Activated CD4-positive, alpha-beta T cell treated with anti-CD3 and anti-CD28 coated beads, Interleukin-2, Interleukin-4, amounts not matched to agents 100 ng/mL and 50 ng/mL, durations not matched to agents 16 hours and 8 hours (primary cell): ENCODE data around the gene SOX4.

ENCODE experiments used
- DNase-seq: peaks from one replicate; pipeline ENCODE4 v3.0.0-alpha.2; 2020; ENCODE audit warnings: low spot score

SOX4 gene

GRCh38 chr6:21613809-21614208, 20.3 kb downstream of the SOX4 start:
- DNase-seq = no peak

GRCh38 chr6:21614226-21614625, 20.7 kb downstream of the SOX4 start:
- DNase-seq = no peak

- DNase-seq = no peak
These were observed 22.0 kb downstream of the SOX4 start for GRCh38 chr6:21615504-21615903.

- no peak for DNase-seq
These were observed 22.5 kb downstream of the SOX4 start for GRCh38 chr6:21616005-21616404.

- DNase-seq = no peak
These were observed 32.1 kb downstream of the SOX4 start for GRCh38 chr6:21625642-21626041.

GRCh38 chr6:21626756-21627155, 33.2 kb downstream of the SOX4 start:
- no peak for DNase-seq

DNA sequence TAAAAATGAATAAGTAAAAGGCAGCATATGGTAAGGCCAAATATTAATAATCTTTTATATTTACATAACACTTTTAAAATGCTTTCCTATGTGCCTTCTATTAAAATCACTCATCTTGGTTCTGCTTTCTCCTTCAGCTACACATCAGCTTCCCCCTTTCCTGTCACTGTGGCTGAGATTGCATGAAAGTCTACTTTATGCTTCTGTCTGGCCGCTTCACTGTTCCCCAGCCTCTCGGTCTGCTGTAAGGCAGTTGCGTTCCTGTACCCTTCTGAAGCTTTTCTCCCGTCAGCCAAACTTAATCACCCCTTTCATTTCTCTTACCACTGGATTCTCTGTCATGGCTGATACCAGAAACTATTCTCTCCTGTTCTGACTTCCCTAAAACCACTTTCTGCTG, 34.6 kb downstream of the SOX4 start:
- no peak for DNase-seq

- no peak for DNase-seq
These were observed 40.1 kb downstream of the SOX4 start for GRCh38 chr6:21633511-21634109.

DNA sequence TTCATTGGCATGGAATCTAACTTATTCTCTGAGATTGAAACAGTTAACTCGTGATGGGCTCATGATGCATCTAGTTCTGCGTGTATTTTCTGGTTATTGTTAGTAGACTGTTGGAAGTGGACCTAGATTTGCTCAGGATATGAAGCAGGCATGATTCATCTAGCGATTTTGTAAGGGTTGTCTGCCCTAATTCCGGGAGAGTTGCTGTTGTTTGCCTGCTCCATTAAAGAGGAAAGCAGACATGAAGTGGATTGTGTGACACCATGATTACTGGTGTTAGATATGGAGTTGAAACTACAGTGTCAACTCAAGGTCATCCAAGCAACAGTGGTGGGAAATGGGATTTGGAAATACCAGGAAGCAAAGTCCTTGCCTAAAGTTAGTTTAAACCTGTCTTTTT, 41.0 kb downstream of the SOX4 start:
- no peak for DNase-seq

- no peak for DNase-seq
These were observed 43.3 kb downstream of the SOX4 start for GRCh38 chr6:21636876-21637275.

DNA sequence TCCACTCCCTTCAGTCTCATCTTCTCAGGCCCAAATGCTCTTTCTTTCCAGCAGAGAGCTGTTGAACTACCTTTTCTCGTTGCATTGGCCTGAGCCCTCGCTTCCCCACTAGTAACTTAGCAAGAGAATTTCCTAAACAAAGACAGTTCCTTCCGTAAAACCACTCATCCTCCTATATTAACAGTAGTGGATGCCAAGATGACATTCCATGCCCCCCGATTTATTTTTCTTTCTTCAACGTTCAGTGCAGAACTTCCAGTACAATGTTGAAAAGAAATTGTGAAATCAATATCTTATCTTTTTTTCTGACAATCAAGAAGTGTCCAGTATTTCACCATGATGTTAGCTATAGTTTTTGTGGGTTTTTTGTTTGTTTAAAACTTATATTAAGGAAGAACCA, 45.8 kb downstream of the SOX4 start:
- no peak for DNase-seq
